ENCODE measurements around the gene DDX56. TPM values are rescaled to one million over a fixed set of nuclear protein-coding genes. Genes with fewer than 3 reads are reported as not detected.

The DDX56 gene
- total RNA-seq, 2 donors from 2014 or later, result 59.9 to 72.3 TPM

GRCh38 chr7:44547536-44548231, 26.0 kb downstream of the DDX56 start:
- Mint-ChIP-seq H3K9me3 (no peaks in the 10 kb centered on the region), H3K36me3 (ENCODE audit: insufficient read depth in 2 of 2) (no peaks in the 10 kb centered on the region), H3K4me1 (ENCODE audit: low read depth) (peaks cover 8% of the 10 kb centered on the region), H3K27ac (no peak overlapping the region), H3K4me3 (peak overlapping the region in 1 of 2 donors; percentile 73), H3K27me3 (ENCODE audit: low read depth) (no peaks in the 10 kb centered on the region)
- no peak for DNase-seq
- ATAC-seq (replicated peaks in 1 of 2), result no peak

- H3K9me3 Mint-ChIP-seq, result no peaks in the 10 kb centered on the region
- no peaks in the 10 kb centered on the region for H3K36me3 Mint-ChIP-seq (ENCODE audit: insufficient read depth in 2 of 2)
- no peak overlapping the region for H3K27ac Mint-ChIP-seq
- no peaks in the 10 kb centered on the region for H3K27me3 Mint-ChIP-seq (ENCODE audit: low read depth)
- no peak overlapping the region for H3K4me3 Mint-ChIP-seq
- DNase-seq (no peak), ATAC-seq (replicated peaks in 1 of 2) (no peak)
- H3K4me1 Mint-ChIP-seq (ENCODE audit: low read depth), result no peaks in the 10 kb centered on the region
Measured at GRCh38 chr7:44541876-44542610, 31.7 kb downstream of the DDX56 start.

- Mint-ChIP-seq H3K36me3 (ENCODE audit: insufficient read depth in 2 of 2) (no peaks in the 10 kb centered on the region), H3K27me3 (ENCODE audit: low read depth) (no peaks in the 10 kb centered on the region), H3K27ac (no peak within 1 kb of the TSS), H3K4me3 (no peak within 1 kb of the TSS), H3K4me1 (ENCODE audit: low read depth) (no peaks in the 10 kb centered on the region), H3K9me3 (no peaks in the 10 kb centered on the region)
- ATAC-seq (replicated peaks in 1 of 2) (no peak), DNase-seq (no peak)
Measured at GRCh38 chr7:44541028-44541869, 32.5 kb downstream of the DDX56 start, which contains the start of gene NPC1L1. Gene NPC1L1 (minus strand): TSS chr7:44541330. CDS start chr7:44541259, 71 bp downstream.

- H3K4me1 Mint-ChIP-seq (ENCODE audit: low read depth), result no peaks in the 10 kb centered on the region
- ATAC-seq (replicated peaks in 1 of 2), result no peak
- no peaks in the 10 kb centered on the region for H3K27me3 Mint-ChIP-seq (ENCODE audit: low read depth)
- no peaks in the 10 kb centered on the region for H3K36me3 Mint-ChIP-seq (ENCODE audit: insufficient read depth in 2 of 2)
- H3K27ac Mint-ChIP-seq, result no peak overlapping the region
- DNase-seq, result no peak
- H3K4me3 Mint-ChIP-seq, result no peak overlapping the region
- no peaks in the 10 kb centered on the region for H3K9me3 Mint-ChIP-seq
Measured at GRCh38 chr7:44540592-44541027, 33.1 kb downstream of the DDX56 start.

- DNase-seq, result no peak
- Mint-ChIP-seq H3K27ac (no peak overlapping the region), H3K9me3 (no peaks in the 10 kb centered on the region), H3K4me3 (no peak overlapping the region), H3K4me1 (ENCODE audit: low read depth) (no peaks in the 10 kb centered on the region), H3K36me3 (ENCODE audit: insufficient read depth in 2 of 2) (no peaks in the 10 kb centered on the region), H3K27me3 (ENCODE audit: low read depth) (no peaks in the 10 kb centered on the region)
- ATAC-seq (replicated peaks in 1 of 2), result no peak
Measured at GRCh38 chr7:44539669-44540506, 33.8 kb downstream of the DDX56 start.

GRCh38 chr7:44538798-44539668, 34.7 kb downstream of the DDX56 start:
- no peaks in the 10 kb centered on the region for H3K27me3 Mint-ChIP-seq (ENCODE audit: low read depth)
- H3K9me3 Mint-ChIP-seq, result no peaks in the 10 kb centered on the region
- no peaks in the 10 kb centered on the region for H3K4me1 Mint-ChIP-seq (ENCODE audit: low read depth)
- no peaks in the 10 kb centered on the region for H3K36me3 Mint-ChIP-seq (ENCODE audit: insufficient read depth in 2 of 2)
- no peak overlapping the region for H3K27ac Mint-ChIP-seq
- ATAC-seq (replicated peaks in 1 of 2) (no peak), DNase-seq (no peak)
- H3K4me3 Mint-ChIP-seq, result no peak overlapping the region

- H3K27ac Mint-ChIP-seq, result no peak overlapping the region
- no peaks in the 10 kb centered on the region for H3K9me3 Mint-ChIP-seq
- no peaks in the 10 kb centered on the region for H3K27me3 Mint-ChIP-seq (ENCODE audit: low read depth)
- no peak for DNase-seq
- ATAC-seq (replicated peaks in 1 of 2), result no peak
- H3K4me1 Mint-ChIP-seq (ENCODE audit: low read depth), result no peaks in the 10 kb centered on the region
- no peaks in the 10 kb centered on the region for H3K36me3 Mint-ChIP-seq (ENCODE audit: insufficient read depth in 2 of 2)
- no peak overlapping the region for H3K4me3 Mint-ChIP-seq
Measured at GRCh38 chr7:44538093-44538797, 35.5 kb downstream of the DDX56 start.

- Mint-ChIP-seq H3K4me1 (ENCODE audit: low read depth) (no peaks in the 10 kb centered on the region), H3K27ac (no peak overlapping the region), H3K4me3 (no peak overlapping the region), H3K9me3 (no peaks in the 10 kb centered on the region), H3K36me3 (ENCODE audit: insufficient read depth in 2 of 2) (no peaks in the 10 kb centered on the region), H3K27me3 (ENCODE audit: low read depth) (no peaks in the 10 kb centered on the region)
- no peak for ATAC-seq (replicated peaks in 1 of 2)
- no peak for DNase-seq
Measured at GRCh38 chr7:44537442-44537841, 36.3 kb downstream of the DDX56 start.

- Mint-ChIP-seq H3K27me3 (ENCODE audit: low read depth) (no peaks in the 10 kb centered on the region), H3K36me3 (ENCODE audit: insufficient read depth in 2 of 2) (no peaks in the 10 kb centered on the region), H3K9me3 (no peaks in the 10 kb centered on the region), H3K4me1 (ENCODE audit: low read depth) (no peaks in the 10 kb centered on the region), H3K27ac (no peak overlapping the region), H3K4me3 (no peak overlapping the region)
- ATAC-seq (replicated peaks in 1 of 2) (no peak), DNase-seq (no peak)
Measured at GRCh38 chr7:44536090-44536489, 37.6 kb downstream of the DDX56 start.

GRCh38 chr7:44535348-44536064, 38.2 kb downstream of the DDX56 start:
- Mint-ChIP-seq H3K4me1 (ENCODE audit: low read depth) (no peaks in the 10 kb centered on the region), H3K27ac (no peak overlapping the region), H3K9me3 (no peaks in the 10 kb centered on the region), H3K27me3 (ENCODE audit: low read depth) (no peaks in the 10 kb centered on the region), H3K4me3 (no peak overlapping the region), H3K36me3 (ENCODE audit: insufficient read depth in 2 of 2) (no peaks in the 10 kb centered on the region)
- no peak for ATAC-seq (replicated peaks in 1 of 2)
- DNase-seq, result no peak

GRCh38 chr7:44534501-44534900, 39.2 kb downstream of the DDX56 start:
- ATAC-seq (replicated peaks in 1 of 2) (peak; percentile 62 to 67), DNase-seq (peak; percentile 58 to 65)
- no peaks in the 10 kb centered on the region for H3K4me1 Mint-ChIP-seq (ENCODE audit: low read depth)
- H3K27ac Mint-ChIP-seq, result no peak overlapping the region
- no peak overlapping the region for H3K4me3 Mint-ChIP-seq
- no peaks in the 10 kb centered on the region for H3K9me3 Mint-ChIP-seq
- no peaks in the 10 kb centered on the region for H3K36me3 Mint-ChIP-seq (ENCODE audit: insufficient read depth in 2 of 2)
- no peaks in the 10 kb centered on the region for H3K27me3 Mint-ChIP-seq (ENCODE audit: low read depth)
